Bronchial epithelial cell (primary cell): Measurements from ENCODE around the gene VWA1. TPM values are rescaled to one million over a fixed set of nuclear protein-coding genes. Genes with fewer than 3 reads are reported as not detected.
A peak's percentile ranks its signal among the peaks of the same experiment; 100 is the strongest.

Experiments used
- DNase-seq: peaks from one replicate; pipeline ENCODE4 v3.0.0-alpha.2; 2010; ENCODE audit warnings: low read depth
- FAIRE-seq: peaks from 2 replicates; lab custom pipeline; 2011; peaks lifted over from hg19 to GRCh38; lab: Jason Lieb, UNC
- H3K27me3 ChIP-seq: 2 replicates; pipeline ENCODE4 v1.5.1; 2011; ENCODE audit warnings: low read length; ENCODE audit not compliant: control insufficient read depth, insufficient read depth
- H3K36me3 ChIP-seq: 2 replicates; pipeline ENCODE4 v1.5.1; 2011; ENCODE audit warnings: low read length; ENCODE audit not compliant: control insufficient read depth, insufficient read depth
- H3K4me3 ChIP-seq: 2 replicates; pipeline ENCODE4 v1.5.1; 2011; ENCODE audit warnings: mild to moderate bottlenecking, low read depth, low read length, control low read depth
- total RNA-seq: library from RNA; depleted of rRNA; stranded (reverse); fragments of >200 nt; gene quantifications from 2 replicates; pipeline ENCODE4 v1.2.1, GENCODE V29; 2014
- TF ChIP-seq, protein P1 (sequence below): IDR thresholded peaks from 2 replicates; pipeline ENCODE4 v1.5.1; 2011; ENCODE audit warnings: mild to moderate bottlenecking, moderate library complexity, low read length, control low read depth, inconsistent platforms; ENCODE audit not compliant: insufficient read depth, severe bottlenecking

VWA1 gene
- total RNA-seq, 1 donor from 2014 or later: 5.0 TPM

- TF ChIP-seq, protein P1, sequence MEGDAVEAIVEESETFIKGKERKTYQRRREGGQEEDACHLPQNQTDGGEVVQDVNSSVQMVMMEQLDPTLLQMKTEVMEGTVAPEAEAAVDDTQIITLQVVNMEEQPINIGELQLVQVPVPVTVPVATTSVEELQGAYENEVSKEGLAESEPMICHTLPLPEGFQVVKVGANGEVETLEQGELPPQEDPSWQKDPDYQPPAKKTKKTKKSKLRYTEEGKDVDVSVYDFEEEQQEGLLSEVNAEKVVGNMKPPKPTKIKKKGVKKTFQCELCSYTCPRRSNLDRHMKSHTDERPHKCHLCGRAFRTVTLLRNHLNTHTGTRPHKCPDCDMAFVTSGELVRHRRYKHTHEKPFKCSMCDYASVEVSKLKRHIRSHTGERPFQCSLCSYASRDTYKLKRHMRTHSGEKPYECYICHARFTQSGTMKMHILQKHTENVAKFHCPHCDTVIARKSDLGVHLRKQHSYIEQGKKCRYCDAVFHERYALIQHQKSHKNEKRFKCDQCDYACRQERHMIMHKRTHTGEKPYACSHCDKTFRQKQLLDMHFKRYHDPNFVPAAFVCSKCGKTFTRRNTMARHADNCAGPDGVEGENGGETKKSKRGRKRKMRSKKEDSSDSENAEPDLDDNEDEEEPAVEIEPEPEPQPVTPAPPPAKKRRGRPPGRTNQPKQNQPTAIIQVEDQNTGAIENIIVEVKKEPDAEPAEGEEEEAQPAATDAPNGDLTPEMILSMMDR: no peak
- FAIRE-seq (no peak), DNase-seq (no peak)
- no peaks in the 10 kb centered on the region for H3K27me3 ChIP-seq
- H3K36me3 ChIP-seq: no peaks in the 10 kb centered on the region
- no peak overlapping the region for H3K4me3 ChIP-seq
Observed at GRCh38 chr1:1421907-1422464, 13.5 kb upstream of the VWA1 start.

DNA sequence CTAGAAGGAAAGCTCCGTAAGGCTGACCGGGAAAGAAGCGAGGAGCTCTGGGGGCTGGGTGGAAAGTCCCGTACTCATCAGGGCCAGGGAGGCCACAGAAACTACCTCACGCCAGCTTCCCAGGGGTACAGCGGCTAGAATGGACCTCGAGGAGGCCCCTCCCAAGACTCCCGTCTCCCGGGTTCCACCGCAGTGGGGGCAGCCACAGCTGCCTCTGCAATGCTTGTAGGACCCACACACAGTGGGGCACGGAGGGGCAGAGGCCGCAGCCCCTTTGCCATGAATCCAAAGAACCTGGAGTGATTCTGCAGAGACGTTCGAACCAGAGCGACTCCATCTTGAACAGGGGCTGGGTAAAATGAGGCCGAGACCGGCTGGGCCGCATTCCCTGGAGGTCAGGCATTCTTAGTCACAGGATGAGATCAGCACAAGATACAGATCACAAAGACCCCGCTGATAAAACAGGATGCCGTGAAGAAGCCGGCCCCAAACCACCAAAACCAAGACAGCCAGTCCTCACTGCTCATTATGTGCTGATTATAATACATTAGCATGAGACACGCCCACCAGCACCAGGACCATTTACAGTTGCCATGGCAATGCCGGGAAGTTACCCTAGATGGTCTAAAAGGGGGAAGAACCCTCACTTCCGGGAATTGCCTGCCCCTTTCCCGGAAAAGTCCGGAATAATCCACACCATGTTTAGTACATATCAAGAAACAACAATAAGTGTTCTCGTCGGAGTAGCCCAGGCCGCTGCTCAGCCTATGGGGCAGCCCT, 12.8 kb upstream of the VWA1 start:
- TF ChIP-seq, protein P1: no peak
- DNase-seq (peak; percentile 71), FAIRE-seq (no peak)

GRCh38 chr1:1423245-1423597, 12.3 kb upstream of the VWA1 start:
- DNase-seq (no peak), FAIRE-seq (no peak)
- Histone ChIP-seq H3K36me3 (no peaks in the 10 kb centered on the region), H3K4me3 (no peak overlapping the region), H3K27me3 (no peaks in the 10 kb centered on the region)
- TF ChIP-seq, protein P1: no peak

More for the DNA sequence above, 12.8 kb upstream of the VWA1 start:
- Histone ChIP-seq H3K27me3 (no peaks in the 10 kb centered on the region), H3K36me3 (no peaks in the 10 kb centered on the region), H3K4me3 (no peak overlapping the region)

GRCh38 chr1:1424707-1425106, 10.8 kb upstream of the VWA1 start:
- Histone ChIP-seq H3K27me3 (no peaks in the 10 kb centered on the region), H3K4me3 (no peak overlapping the region), H3K36me3 (no peaks in the 10 kb centered on the region)
- TF ChIP-seq, protein P1: no peak
- FAIRE-seq (no peak), DNase-seq (no peak)

- TF ChIP-seq, protein P1: no peak
- no peak overlapping the region for H3K4me3 ChIP-seq
- DNase-seq: no peak
- H3K27me3 ChIP-seq: no peaks in the 10 kb centered on the region
- H3K36me3 ChIP-seq: no peaks in the 10 kb centered on the region
- no peak for FAIRE-seq
Observed at GRCh38 chr1:1425426-1425752, 10.1 kb upstream of the VWA1 start.
